ENCODE measurements around the gene ARHGAP26.
"Not testable (repeated sequence)": the region's sequence is repeated elsewhere in the genome, so short reads cannot be mapped to it uniquely, and the experiment has no call there.

ARHGAP26 gene

DNA sequence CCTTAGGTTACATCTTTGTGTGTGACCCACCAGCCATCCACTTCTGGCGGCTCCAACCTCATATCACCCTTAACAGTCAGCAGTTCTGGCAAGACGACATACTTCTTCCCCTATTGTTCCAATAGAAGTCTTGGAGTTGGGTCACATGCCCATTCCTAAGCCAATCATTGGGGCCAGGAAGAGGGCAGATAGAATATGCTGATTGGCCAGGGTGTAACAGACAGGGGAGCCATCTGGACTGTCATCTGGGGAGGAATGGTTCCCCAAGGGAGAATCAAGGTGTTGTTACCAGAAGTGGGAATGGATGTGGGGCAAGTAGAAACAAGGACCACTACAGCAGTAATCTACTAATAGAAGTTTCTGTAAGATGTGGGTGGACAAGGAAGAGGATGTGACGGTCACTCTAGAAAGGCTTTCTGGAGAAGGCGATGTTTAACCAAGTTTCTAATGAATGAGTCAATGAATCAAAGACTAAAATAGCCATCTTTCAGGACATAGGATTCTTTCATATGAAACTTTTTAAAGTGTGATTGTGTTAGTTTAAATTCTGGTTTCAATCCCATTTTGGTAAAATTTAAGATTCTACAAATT, 200.4 kb downstream of the ARHGAP26 start:
- DNase-seq: no peak

- no peak for DNase-seq
Observed at GRCh38 chr5:142971303-142972013, 201.3 kb downstream of the ARHGAP26 start.

DNA sequence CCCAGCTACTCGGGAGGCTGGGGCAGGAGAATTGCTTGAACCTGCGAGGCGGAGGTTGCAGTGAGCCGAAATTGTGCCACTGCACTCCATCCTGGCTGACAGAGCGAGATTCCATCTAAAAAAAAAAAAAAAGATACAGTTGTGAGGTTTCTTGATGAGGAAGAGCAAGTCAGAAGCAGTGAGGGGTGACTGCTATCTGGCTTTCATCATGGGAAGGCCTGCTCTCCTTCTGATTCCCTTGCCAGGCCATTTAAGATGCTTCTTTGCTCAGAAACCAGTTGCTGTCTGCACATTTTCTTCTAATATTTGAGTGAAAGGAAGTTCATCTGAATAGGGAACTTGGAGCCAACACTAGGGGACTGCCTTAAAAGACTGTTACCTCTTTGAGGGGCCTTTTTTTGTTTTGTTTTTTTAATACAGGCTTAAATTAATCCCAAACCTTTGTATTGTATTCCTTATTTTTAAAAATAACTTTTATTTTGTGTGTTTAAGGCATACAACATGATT, 201.9 kb downstream of the ARHGAP26 start:
- no peak for DNase-seq

DNA sequence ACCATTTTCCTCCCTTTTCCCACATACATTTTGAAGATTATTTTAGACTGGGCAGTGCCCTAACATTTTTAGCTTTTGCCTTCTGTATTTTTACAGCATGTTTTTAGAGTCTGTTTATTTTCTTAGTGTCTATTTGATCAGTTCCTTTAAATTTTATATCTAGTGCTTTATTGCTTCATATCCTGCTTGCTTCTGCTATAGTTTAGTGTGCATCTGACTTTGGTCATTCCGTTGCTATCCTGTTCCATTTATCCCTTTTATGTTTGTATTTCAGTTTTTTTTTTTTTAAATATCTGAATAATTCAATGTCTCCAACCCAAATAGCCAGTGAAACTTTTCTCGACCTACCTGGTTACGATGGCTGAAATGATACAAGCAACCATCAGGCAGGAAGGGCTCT, 203.8 kb downstream of the ARHGAP26 start:
- DNase-seq: no peak

DNA sequence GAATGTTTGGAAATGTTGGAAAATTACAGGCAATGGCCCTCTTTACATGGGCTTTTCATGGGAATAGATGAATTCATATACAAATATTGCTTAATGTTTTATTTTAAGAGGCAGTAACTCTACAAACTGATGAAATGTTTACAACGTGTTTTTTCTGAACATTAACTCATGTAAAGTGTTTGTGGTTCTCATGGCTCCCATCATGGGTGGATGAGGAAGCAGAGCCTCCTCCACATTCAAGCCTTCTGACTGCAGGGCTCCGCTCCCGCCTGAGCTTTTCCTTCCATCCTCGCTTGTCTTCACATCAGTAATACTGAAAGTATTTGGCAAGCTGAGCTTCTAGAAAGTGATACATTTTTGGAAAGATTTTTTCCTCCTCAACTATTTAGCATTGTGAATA, 204.2 kb downstream of the ARHGAP26 start:
- no peak for DNase-seq

DNA sequence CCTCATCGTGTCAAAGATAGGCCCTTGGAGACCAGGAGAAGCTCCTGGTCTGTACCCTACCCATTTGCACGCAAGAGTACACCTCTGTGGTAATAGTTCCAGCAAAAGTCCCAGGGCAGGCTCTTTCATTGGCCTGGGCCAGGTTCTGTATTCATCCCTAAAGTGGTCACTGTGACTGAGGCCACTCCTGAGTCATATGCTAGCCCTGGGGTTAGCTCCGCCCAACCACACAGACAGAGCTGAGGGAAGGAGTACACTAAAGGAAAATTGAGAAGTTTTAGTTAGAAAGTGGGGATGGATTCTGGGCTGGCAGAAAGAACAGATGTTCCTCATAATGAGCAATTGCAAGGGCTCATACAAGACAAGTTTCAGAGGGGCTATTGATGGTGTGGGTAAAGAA, 206.7 kb downstream of the ARHGAP26 start:
- no peak for DNase-seq

GRCh38 chr5:142977363-142978051, 207.3 kb downstream of the ARHGAP26 start:
- peak; percentile 42 for DNase-seq

- no peak for DNase-seq
Observed at GRCh38 chr5:142978252-142978651, 208.1 kb downstream of the ARHGAP26 start.

- DNase-seq: no peak
Observed at GRCh38 chr5:142978726-142979125, 208.5 kb downstream of the ARHGAP26 start.

DNA sequence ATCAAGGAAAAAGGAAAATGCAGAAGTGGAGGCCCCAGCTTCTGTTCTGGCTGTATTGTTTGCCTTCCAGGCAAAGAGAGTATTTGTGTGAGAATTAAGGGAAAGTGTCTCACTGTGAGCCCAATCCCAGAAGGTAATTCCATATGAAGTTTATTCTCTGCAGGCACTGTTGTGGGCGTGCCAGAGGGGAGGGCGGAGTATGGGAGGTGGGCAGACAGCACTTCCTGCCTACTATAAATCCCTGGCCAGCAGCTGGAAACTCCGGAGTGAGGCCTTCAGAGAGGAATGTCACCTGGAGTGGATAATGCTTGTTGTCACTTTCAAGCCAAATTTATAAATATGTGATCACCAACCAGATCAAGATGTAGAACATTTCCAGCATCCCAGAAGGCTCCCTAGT, 209.5 kb downstream of the ARHGAP26 start:
- DNase-seq: no peak

DNA sequence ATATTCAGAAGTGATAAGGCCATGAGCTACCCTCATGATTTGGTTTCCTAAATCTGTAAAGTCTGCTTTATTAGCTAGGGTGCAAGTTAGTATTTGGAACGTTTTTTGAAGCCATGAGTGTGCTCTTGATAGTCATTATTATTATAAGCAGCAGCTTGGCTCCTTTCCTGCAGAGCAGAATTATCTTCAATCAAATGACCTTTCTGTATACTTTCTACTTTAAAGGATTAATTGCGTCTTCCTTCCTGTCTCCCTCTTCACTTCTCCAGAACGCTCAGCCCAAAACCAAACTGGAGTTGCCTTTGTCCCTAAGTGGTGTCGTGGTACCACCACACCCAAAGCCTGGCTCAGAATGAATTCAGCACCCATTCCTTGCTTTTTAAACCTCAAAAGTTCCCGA, 211.3 kb downstream of the ARHGAP26 start:
- no peak for DNase-seq

DNA sequence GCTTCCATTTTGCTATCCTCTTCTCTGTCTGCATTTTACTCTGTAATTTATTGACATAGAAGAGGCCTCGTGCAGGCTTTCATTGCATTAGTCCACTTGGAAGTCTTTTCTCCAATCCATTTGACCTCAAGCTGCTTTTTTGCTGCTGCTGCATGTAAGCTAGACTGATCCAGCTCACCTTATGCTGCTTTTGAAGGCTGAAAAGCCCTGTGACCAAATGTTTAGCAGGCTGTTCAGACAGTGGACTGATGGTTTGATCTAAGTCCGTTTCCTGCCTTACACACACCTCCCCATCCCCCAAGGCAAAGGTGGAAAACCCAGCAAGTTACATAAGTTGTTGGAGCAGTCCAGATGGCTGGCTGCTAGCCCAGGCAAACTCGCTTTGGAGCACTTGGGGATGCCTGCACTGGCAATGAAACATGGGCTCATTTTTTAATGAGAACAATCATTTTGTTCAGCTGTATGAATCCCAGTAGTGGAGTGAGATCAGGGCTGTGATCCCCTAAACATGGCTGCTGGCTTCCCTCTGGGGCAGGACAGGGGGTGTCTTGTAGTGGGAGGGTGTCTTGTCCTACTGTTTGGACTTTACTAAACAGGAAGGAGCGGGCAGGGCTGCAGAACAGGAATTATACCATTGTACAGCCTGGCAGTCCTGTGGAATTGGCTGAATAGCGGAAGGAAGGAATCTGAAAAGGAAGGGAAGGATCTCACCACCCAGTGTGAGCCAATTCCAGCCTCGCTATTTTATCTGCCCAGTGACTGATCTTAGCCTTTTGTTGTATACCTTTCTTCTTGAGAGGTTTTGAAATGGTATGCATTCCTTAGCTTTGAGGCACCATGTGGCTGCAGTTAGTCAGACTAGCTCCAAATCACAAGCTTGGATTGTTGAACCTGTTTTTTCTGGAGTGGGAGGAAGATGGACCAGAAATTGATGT, 212.0 kb downstream of the ARHGAP26 start:
- no peak for DNase-seq

DNA sequence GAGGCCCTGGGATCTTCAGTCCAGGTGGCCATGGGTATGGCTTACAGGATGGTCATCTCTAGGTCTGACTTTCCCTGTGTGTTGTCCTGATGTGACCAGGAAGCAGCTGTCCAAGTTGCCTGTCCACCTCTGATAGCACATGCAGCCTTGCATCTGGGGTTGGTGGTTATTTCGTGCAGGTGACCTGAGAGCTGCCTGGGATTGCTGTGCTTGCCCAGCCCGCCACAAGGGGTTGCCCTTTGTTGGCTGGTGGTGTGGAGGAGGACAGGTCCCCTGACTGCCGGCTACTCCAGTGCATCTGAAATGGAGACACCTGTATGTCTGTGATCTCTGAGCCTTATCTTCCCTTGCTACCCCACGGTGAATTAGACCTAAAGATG, 212.6 kb downstream of the ARHGAP26 start:
- DNase-seq: no peak

DNA sequence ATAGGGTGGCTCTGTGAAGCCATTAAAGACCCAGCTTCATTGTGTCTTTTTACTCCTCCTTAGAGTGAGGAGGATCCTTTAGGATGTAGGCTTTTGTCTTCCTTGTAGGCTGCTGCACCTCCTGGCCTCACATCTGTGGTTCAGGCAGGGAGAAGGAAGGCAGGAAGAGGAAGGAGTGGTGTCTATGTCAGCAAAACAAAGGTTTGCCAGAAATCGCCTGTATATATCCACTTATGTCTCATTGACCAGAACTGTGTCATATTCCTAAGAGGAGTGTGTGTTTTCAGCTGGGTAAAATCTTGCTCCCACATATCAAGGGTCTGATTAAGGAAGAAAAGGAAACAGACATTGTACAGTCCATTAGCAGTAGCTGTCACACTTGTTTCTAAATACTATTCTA, 213.8 kb downstream of the ARHGAP26 start:
- no peak for DNase-seq

DNA sequence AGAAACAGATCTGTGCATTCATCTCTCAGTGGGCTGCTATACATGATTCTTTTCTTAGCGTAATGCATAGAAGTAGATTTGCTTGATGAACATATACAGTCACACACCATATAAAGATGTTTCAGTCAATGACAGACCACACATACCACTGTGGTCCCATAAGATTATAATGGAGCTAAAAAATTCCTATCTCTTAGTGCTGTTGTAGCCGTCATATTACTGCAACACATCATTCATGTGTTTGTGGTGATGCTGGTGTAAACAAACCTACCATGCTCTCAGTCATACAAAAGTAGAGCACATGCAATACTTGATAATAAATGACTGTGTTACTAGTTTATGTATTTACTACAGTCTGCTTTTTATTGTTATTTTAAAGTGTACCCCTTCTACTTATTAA, 214.3 kb downstream of the ARHGAP26 start:
- no peak for DNase-seq

DNA sequence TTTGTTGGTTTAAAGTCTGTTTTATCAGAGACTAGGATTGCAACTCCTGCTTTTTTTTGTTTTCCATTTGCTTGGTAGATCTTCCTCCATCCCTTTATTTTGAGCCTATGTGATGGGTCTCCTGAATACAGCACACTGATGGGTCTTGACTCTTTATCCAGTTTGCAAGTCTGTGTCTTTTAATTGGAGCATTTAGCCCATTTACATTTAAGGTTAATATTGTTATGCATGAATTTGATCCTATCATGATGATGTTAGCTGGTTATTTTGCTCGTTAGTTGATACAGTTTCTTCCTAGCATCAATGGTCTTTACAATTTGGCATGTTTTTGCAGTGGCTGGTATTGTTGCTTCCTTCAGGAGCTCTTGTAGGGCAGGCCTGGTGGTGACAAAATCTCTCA, 219.1 kb downstream of the ARHGAP26 start:
- not testable (repeated sequence) for DNase-seq

DNA sequence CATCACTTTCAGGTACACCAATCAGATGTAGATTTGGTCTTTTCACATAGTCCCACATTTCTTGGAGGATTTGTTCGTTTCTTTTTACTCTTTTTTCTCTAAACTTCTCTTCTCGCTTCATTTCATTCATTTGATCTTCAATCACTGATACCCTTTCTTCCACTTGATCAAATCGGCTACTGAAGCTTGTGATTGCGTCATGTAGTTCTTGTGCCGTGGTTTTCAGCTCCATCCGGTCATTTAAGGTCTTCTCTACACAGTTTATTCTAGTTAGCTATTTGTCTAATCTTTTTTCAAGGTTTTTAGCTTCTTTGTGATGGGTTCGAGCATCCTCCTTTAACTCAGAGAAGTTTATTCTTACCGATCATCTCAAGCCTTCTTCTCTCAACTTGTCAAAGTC, 219.9 kb downstream of the ARHGAP26 start:
- not testable (repeated sequence) for DNase-seq

DNA sequence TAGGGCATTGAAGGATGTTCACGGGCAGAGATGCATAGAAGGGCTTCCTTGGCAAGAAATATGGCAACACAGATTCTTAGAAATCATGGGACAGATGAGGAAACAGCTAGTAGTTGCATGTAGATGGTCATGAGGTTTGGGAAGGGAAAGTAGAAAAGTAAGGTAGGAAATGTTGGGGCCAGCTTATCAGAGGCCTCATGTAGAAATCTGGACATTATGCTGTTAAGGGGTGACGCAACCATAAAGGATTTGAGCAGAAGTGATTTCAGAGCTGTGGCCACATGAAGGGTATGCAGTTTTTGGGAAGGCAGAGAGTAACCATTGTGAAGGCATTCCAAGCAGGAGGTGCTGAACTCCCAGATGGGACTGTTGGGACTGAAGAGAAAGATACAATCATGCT, 224.0 kb downstream of the ARHGAP26 start:
- DNase-seq: no peak

DNA sequence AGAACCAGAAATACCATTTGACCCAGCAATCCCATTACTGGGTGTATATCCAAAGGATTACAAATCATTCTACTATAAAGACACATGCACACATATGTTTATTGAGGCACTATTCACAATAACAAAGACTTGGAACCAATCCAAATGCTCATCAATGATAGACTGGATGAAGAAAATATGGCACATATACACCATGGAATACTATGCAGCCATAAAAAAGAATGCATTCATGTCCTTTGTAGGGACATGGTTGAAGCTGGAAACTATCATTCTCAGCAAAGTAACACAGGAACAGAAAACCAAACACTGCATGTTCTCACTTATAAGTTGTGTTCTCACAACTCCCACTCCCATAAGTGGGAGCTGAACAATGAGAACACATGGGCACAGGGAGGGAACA, 225.4 kb downstream of the ARHGAP26 start:
- DNase-seq: not testable (repeated sequence)

- no peak for DNase-seq
Observed at GRCh38 chr5:142997591-142997990, 227.4 kb downstream of the ARHGAP26 start.

DNA sequence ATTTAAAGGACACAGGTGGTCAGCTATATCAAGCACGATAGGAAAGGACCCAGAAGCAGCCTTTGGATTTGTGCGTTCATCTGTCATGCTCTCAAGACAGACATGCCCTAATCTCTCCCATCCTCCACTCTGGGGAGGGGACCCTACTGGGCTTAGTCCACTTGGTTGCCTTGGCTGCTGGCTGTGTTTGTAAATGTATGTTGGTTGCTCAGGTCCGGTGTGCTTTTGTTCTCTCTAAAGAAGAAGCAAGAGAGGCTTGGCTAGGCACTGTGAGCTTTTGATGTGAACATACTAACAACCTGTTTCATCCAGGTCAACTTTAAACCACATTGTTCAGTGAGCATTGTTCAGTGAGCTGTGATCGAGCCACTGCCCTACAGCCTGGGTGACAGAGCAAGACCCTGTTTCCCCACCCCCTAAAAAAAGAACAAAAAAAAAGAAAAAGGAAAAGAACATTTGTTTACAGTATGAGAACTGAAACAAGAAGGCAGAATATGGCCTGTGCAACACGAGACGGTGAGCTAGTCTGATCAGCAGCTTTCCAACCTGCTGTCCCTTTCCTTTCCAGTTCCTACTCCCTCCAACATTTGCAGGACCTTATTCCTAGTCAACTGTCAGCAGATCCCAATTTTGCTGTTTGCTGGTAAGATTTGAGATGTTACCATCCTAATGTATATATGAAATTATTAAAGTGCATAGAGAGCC, 228.3 kb downstream of the ARHGAP26 start:
- no peak for DNase-seq

DNA sequence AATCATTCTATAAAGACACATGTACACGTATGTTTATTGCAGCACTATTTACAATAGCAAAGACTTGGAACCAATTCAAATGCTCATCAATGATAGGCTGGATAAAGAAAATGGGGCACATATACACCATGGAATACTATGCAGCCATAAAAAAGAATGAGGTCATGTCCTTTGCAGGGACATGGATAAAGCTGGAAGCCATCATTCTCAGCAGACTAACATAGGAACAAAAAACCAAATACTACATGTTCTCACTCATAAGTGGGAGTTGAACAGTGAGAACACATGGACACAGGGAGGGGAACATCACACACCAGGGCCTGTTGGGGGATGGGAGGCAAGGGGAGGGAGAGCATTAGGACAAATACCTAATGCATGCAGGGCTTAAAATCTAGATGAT, 230.4 kb downstream of the ARHGAP26 start:
- DNase-seq: not testable (repeated sequence)
